ENCODE results near the gene ACTR10. TPM values are rescaled to one million over a fixed set of nuclear protein-coding genes. Genes with fewer than 3 reads are reported as not detected.

Gene ACTR10
- polyA plus RNA-seq (2013): 40.0 and 40.1 TPM in 2 replicates

DNA sequence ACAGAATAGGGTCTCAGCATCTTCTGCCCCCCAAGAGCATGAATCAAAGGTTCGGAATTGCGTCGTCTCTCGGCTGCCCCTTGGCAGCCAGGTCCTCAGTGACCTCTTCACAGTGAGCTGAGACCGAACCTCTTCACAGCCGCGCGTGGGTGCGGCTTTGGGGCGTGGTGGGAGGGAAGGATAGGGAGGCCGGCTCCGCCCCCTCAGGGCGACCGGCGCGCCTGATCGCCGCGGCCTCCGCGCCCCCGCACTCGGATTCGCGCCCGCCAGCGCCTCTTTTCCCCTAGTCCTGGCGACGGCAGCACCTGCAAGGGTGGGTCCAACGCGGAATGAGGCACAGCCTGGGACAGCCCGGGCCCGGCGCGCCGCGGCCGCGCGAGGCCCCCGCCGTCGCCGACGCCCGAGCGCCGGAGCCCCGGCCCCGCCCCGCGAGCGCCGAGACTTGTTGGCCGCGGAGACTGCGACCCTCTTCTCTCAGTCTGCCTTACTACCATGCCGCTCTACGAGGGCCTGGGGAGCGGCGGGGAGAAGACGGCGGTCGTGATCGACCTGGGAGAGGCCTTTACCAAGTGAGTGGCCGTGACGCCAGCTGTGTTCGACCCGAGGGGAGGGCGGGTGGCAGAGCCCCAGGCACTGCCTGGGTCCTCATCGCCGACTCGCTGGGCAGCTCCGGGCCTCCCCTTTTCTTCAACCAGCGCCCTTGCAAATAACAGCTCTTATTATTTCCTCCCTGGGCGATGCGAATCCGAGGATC is at the start of gene ACTR10:
ACTR10 (plus strand) TSS at position 424 of the 754 bp plus-strand sequence; CDS start at position 493, 69 bp downstream.
- H3K23ac ChIP-seq (ENCODE audit: low read length): no peak within 1 kb of the TSS
- peak within 1 kb of the TSS; percentile 96 for H4K8ac ChIP-seq (ENCODE audit: low read depth, low read length)
- peak; percentile 57 to 77 for DNase-seq
- peak within 1 kb of the TSS; percentile 90 for H3K4me3 ChIP-seq (ENCODE audit: low read depth, low read length)
- H4K91ac ChIP-seq (ENCODE audit: low read depth, low read length): peak within 1 kb of the TSS; percentile 79
- H3K4me1 ChIP-seq (ENCODE audit: control insufficient read depth in 1 of 2, insufficient read depth in 2 of 2, low read length in 2 of 2): peaks cover 0 to 2% of the 10 kb centered on the region in 2 experiments
- peak within 1 kb of the TSS; percentile 95 for H4K12ac ChIP-seq (ENCODE audit: low read depth, low read length)
- H3K27ac ChIP-seq (ENCODE audit: low read depth, low read length): peak within 1 kb of the TSS; percentile 78
- peak within 1 kb of the TSS; percentile 95 for H2BK5ac ChIP-seq (ENCODE audit: low read depth, low read length, poor library complexity)
- H2AK5ac ChIP-seq (ENCODE audit: low read length): no peak within 1 kb of the TSS
- peak within 1 kb of the TSS; percentile 99 for H3K14ac ChIP-seq (ENCODE audit: low read length)
- no peaks in the 10 kb centered on the region for H3K27me3 ChIP-seq (ENCODE audit: insufficient read depth, low read length)
- peak within 1 kb of the TSS; percentile 85 for H3K9ac ChIP-seq (ENCODE audit: low read length)
- H2BK12ac ChIP-seq (ENCODE audit: low read length): no peak within 1 kb of the TSS
- H3K18ac ChIP-seq (ENCODE audit: low read length): peak within 1 kb of the TSS; percentile 97
- peak within 1 kb of the TSS; percentile 43 for H3K4ac ChIP-seq (ENCODE audit: low read depth, low read length)
- no peaks in the 10 kb centered on the region for H3K9me3 ChIP-seq (ENCODE audit: insufficient read depth, low read depth, low read length)
- peak within 1 kb of the TSS; percentile 99 for H2AFZ ChIP-seq (ENCODE audit: insufficient read depth, low read length, poor library complexity)
- H2BK120ac ChIP-seq (ENCODE audit: insufficient read depth, low read length, poor library complexity): peak within 1 kb of the TSS; percentile 97
- peaks cover 10% of the 10 kb centered on the region for H3K79me2 ChIP-seq (ENCODE audit: control insufficient read depth, insufficient read depth, low read length, poor library complexity)
- H3K79me1 ChIP-seq (ENCODE audit: low read length): peaks cover 10% of the 10 kb centered on the region
- no CpG with 5 or more reads among the region's 78 CpGs for WGBS (ENCODE audit: extremely low coverage, insufficient coverage, insufficient read length)
- H3K4me2 ChIP-seq (ENCODE audit: low read length): peak within 1 kb of the TSS; percentile 95
- peaks cover 1 to 3% of the 10 kb centered on the region in 2 experiments for H3K36me3 ChIP-seq (ENCODE audit: control insufficient read depth in 1 of 2, insufficient read depth in 2 of 2, low read length in 2 of 2)

DNA sequence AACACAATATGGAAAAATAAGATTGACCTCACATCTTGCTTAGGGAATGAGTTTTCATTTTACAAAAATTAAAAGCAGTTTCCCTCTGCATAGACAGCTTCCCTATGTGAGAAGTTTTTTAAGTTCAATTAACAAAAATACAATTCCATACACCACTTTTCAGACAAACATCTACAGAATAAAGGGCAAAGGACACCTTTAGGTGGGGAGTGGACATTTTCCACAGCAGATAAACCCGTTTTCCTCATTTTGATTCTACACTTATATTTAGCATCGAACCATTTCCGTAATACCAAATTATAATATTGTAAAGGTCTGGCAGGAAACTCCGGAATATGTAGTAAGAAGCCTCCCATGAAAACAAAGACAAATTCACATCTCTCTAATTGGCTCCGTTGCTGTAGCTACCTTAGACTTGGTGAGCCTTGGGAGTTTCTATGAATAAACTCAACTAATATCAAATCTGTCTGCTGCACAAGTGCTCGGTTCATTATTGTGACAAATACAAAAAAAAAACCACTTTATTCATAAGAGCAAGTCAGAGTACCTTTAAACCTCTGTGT is 49.6 kb upstream of the ACTR10 start:
- Histone ChIP-seq H2BK12ac (ENCODE audit: low read length) (no peak overlapping the region), H4K91ac (ENCODE audit: low read depth, low read length) (no peak overlapping the region), H4K8ac (ENCODE audit: low read depth, low read length) (no peak overlapping the region), H3K18ac (ENCODE audit: low read length) (no peak overlapping the region), H3K9ac (ENCODE audit: low read length) (no peak overlapping the region), H3K79me2 (ENCODE audit: control insufficient read depth, insufficient read depth, low read length, poor library complexity) (peaks cover 2% of the 10 kb centered on the region), H3K79me1 (ENCODE audit: low read length) (peaks cover 3% of the 10 kb centered on the region), H3K4ac (ENCODE audit: low read depth, low read length) (no peak overlapping the region), H4K12ac (ENCODE audit: low read depth, low read length) (no peak overlapping the region), H3K23ac (ENCODE audit: low read length) (no peak overlapping the region), H3K27me3 (ENCODE audit: insufficient read depth, low read length) (peaks cover 6% of the 10 kb centered on the region), H2BK120ac (ENCODE audit: insufficient read depth, low read length, poor library complexity) (no peak overlapping the region), H3K9me3 (ENCODE audit: insufficient read depth, low read depth, low read length) (no peaks in the 10 kb centered on the region), H3K4me1 (ENCODE audit: control insufficient read depth in 1 of 2, insufficient read depth in 2 of 2, low read length in 2 of 2) (peaks cover 4 to 7% of the 10 kb centered on the region in 2 experiments), H3K14ac (ENCODE audit: low read length) (no peak overlapping the region), H3K27ac (ENCODE audit: low read depth, low read length) (no peak overlapping the region), H3K36me3 (ENCODE audit: control insufficient read depth in 1 of 2, insufficient read depth in 2 of 2, low read length in 2 of 2) (no peaks in the 10 kb centered on the region), H2AFZ (ENCODE audit: insufficient read depth, low read length, poor library complexity) (no peak overlapping the region), H3K4me3 (ENCODE audit: low read depth, low read length) (no peak overlapping the region), H2AK5ac (ENCODE audit: low read length) (no peak overlapping the region), H3K4me2 (ENCODE audit: low read length) (no peak overlapping the region), H2BK5ac (ENCODE audit: low read depth, low read length, poor library complexity) (no peak overlapping the region)
- DNase-seq: no peak
- 100% methylated on average over 3 of the region's 6 CpGs for WGBS (ENCODE audit: extremely low coverage, insufficient coverage, insufficient read length)

DNA sequence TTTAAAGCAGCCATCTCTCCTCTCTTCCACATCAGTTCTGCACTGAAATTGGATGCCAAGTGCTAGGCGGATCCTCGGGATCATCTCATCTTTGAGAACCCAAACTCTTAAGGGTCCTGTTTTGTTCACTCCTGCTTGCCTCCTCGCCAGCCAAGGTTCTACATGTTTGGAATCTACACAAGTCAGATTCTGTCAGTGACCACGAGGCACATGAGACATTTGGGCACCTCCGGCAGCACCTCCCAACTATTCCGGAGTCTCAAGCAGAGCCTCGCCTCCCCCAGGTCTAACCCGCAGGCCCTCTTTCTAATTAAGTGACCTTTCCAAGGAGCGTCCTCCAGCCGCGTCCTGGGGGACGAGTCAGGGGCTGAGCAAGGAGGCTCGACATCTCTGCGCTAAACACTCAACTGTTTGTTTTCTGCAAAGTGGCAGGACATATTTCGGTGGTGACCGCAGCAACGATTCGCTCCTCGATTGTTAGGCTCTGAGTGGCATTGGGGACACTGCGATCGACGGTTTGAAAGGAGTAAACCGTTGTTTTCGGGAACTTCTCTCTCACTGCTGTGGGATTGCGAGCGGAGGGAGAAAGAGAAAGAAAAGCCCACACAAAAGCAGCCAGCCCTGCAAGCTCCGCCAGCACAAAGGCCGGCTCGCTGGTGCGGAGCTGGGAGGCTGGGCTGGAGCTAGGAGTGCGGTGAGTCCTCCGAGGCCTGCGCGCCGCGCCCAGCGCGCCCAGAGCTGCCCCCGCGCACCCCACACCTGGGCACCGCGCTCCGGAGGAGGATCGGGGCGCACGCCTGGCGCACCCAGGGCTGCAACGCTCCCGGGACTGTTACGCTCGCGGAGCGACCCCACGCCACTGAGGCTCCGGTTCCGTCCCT is 48.6 kb upstream of the ACTR10 start:
- H3K27ac ChIP-seq (ENCODE audit: low read depth, low read length): no peak overlapping the region
- no peaks in the 10 kb centered on the region for H3K36me3 ChIP-seq (ENCODE audit: control insufficient read depth in 1 of 2, insufficient read depth in 2 of 2, low read length in 2 of 2)
- H3K4me1 ChIP-seq (ENCODE audit: control insufficient read depth in 1 of 2, insufficient read depth in 2 of 2, low read length in 2 of 2): peaks cover 4 to 7% of the 10 kb centered on the region in 2 experiments
- H3K9ac ChIP-seq (ENCODE audit: low read length): peak overlapping the region; percentile 52
- H3K4me2 ChIP-seq (ENCODE audit: low read length): peak overlapping the region; percentile 76
- H2BK120ac ChIP-seq (ENCODE audit: insufficient read depth, low read length, poor library complexity): no peak overlapping the region
- H4K91ac ChIP-seq (ENCODE audit: low read depth, low read length): no peak overlapping the region
- H3K18ac ChIP-seq (ENCODE audit: low read length): peak overlapping the region; percentile 28
- no peak overlapping the region for H3K23ac ChIP-seq (ENCODE audit: low read length)
- no peak overlapping the region for H2AK5ac ChIP-seq (ENCODE audit: low read length)
- WGBS (ENCODE audit: extremely low coverage, insufficient coverage, insufficient read length): no CpG with 5 or more reads among the region's 56 CpGs
- H3K4me3 ChIP-seq (ENCODE audit: low read depth, low read length): peak overlapping the region; percentile 85
- H3K79me2 ChIP-seq (ENCODE audit: control insufficient read depth, insufficient read depth, low read length, poor library complexity): peaks cover 2% of the 10 kb centered on the region
- no peak overlapping the region for H2BK5ac ChIP-seq (ENCODE audit: low read depth, low read length, poor library complexity)
- no peak overlapping the region for H2BK12ac ChIP-seq (ENCODE audit: low read length)
- no peak overlapping the region for H3K4ac ChIP-seq (ENCODE audit: low read depth, low read length)
- peak overlapping the region; percentile 38 for H2AFZ ChIP-seq (ENCODE audit: insufficient read depth, low read length, poor library complexity)
- peak in 1 of 2 donors; percentile 25 for DNase-seq
- peaks cover 6% of the 10 kb centered on the region for H3K27me3 ChIP-seq (ENCODE audit: insufficient read depth, low read length)
- H3K14ac ChIP-seq (ENCODE audit: low read length): peak overlapping the region; percentile 38
- H3K79me1 ChIP-seq (ENCODE audit: low read length): peaks cover 3% of the 10 kb centered on the region
- peak overlapping the region; percentile 2 for H4K8ac ChIP-seq (ENCODE audit: low read depth, low read length)
- peak overlapping the region; percentile 34 for H4K12ac ChIP-seq (ENCODE audit: low read depth, low read length)
- no peaks in the 10 kb centered on the region for H3K9me3 ChIP-seq (ENCODE audit: insufficient read depth, low read depth, low read length)
